ENCODE results near the gene TMEM178A. TPM values are rescaled to one million over a fixed set of nuclear protein-coding genes. Genes with fewer than 3 reads are reported as not detected.

TMEM178A gene
- total and polyA plus RNA-seq, 2 of the 8 experiments (the other 6 are each of a cell fraction or from before 2014, with no cell fraction given) = 11.2 to 14.9 TPM

DNA sequence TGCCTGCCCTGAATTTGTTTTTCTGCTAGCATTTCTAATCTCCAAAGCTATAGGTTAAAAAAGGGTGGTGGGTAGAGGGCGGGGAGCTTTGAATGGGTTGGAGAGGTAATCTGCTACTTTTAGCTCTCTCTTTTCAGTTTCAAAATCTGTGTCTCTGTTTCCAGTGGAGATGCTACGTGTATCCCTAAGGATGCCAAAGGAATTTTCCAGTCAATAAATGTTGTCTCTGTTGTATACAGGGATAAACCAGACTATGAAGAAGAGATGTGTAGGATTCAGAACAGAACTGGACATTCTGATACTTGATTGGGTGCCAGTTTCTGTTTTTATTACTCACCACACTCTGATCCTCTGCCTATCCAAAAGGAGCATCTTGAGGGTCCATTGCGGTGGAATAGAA, 50.1 kb downstream of the TMEM178A start (continued):
- TF ChIP-seq, protein P1, sequence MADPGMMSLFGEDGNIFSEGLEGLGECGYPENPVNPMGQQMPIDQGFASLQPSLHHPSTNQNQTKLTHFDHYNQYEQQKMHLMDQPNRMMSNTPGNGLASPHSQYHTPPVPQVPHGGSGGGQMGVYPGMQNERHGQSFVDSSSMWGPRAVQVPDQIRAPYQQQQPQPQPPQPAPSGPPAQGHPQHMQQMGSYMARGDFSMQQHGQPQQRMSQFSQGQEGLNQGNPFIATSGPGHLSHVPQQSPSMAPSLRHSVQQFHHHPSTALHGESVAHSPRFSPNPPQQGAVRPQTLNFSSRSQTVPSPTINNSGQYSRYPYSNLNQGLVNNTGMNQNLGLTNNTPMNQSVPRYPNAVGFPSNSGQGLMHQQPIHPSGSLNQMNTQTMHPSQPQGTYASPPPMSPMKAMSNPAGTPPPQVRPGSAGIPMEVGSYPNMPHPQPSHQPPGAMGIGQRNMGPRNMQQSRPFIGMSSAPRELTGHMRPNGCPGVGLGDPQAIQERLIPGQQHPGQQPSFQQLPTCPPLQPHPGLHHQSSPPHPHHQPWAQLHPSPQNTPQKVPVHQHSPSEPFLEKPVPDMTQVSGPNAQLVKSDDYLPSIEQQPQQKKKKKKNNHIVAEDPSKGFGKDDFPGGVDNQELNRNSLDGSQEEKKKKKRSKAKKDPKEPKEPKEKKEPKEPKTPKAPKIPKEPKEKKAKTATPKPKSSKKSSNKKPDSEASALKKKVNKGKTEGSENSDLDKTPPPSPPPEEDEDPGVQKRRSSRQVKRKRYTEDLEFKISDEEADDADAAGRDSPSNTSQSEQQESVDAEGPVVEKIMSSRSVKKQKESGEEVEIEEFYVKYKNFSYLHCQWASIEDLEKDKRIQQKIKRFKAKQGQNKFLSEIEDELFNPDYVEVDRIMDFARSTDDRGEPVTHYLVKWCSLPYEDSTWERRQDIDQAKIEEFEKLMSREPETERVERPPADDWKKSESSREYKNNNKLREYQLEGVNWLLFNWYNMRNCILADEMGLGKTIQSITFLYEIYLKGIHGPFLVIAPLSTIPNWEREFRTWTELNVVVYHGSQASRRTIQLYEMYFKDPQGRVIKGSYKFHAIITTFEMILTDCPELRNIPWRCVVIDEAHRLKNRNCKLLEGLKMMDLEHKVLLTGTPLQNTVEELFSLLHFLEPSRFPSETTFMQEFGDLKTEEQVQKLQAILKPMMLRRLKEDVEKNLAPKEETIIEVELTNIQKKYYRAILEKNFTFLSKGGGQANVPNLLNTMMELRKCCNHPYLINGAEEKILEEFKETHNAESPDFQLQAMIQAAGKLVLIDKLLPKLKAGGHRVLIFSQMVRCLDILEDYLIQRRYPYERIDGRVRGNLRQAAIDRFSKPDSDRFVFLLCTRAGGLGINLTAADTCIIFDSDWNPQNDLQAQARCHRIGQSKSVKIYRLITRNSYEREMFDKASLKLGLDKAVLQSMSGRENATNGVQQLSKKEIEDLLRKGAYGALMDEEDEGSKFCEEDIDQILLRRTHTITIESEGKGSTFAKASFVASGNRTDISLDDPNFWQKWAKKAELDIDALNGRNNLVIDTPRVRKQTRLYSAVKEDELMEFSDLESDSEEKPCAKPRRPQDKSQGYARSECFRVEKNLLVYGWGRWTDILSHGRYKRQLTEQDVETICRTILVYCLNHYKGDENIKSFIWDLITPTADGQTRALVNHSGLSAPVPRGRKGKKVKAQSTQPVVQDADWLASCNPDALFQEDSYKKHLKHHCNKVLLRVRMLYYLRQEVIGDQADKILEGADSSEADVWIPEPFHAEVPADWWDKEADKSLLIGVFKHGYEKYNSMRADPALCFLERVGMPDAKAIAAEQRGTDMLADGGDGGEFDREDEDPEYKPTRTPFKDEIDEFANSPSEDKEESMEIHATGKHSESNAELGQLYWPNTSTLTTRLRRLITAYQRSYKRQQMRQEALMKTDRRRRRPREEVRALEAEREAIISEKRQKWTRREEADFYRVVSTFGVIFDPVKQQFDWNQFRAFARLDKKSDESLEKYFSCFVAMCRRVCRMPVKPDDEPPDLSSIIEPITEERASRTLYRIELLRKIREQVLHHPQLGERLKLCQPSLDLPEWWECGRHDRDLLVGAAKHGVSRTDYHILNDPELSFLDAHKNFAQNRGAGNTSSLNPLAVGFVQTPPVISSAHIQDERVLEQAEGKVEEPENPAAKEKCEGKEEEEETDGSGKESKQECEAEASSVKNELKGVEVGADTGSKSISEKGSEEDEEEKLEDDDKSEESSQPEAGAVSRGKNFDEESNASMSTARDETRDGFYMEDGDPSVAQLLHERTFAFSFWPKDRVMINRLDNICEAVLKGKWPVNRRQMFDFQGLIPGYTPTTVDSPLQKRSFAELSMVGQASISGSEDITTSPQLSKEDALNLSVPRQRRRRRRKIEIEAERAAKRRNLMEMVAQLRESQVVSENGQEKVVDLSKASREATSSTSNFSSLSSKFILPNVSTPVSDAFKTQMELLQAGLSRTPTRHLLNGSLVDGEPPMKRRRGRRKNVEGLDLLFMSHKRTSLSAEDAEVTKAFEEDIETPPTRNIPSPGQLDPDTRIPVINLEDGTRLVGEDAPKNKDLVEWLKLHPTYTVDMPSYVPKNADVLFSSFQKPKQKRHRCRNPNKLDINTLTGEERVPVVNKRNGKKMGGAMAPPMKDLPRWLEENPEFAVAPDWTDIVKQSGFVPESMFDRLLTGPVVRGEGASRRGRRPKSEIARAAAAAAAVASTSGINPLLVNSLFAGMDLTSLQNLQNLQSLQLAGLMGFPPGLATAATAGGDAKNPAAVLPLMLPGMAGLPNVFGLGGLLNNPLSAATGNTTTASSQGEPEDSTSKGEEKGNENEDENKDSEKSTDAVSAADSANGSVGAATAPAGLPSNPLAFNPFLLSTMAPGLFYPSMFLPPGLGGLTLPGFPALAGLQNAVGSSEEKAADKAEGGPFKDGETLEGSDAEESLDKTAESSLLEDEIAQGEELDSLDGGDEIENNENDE (IDR thresholded peaks at IDR 0.05; ENCODE audit: insufficient replicate concordance, low read length) = no peak
- TF ChIP-seq JUN (IDR thresholded peaks at IDR 0.05; ENCODE audit: low read depth, low read length) = no peak
- TF ChIP-seq KDM4A (IDR thresholded peaks at IDR 0.05; ENCODE audit: low read depth, low read length, severe bottlenecking) = no peak

Measured in H1 (cell line).